Brain microvascular endothelial cell (primary cell): Measurements from ENCODE around the gene SUFU.

Experiments used
- DNase-seq: peaks from one replicate; pipeline ENCODE4 v3.0.0-alpha.2; 2020
- H3K27ac ChIP-seq: fragments of 250-450 bp; sonication (Bioruptor Pico); 2 replicates; pipeline ENCODE4 v1.5.1; 2020; ENCODE audit warnings: mild to moderate bottlenecking, moderate library complexity
- H3K27me3 ChIP-seq: fragments of 250-450 bp; sonication (Bioruptor Pico); replicated peaks from 2 replicates; pipeline ENCODE4 v1.5.1; 2020; ENCODE audit warnings: mild to moderate bottlenecking
- H3K36me3 ChIP-seq: fragments of 250-450 bp; sonication (Bioruptor Pico); replicated peaks from 2 replicates; pipeline ENCODE4 v1.5.1; 2020; ENCODE audit warnings: mild to moderate bottlenecking
- H3K4me3 ChIP-seq: 2 replicates; pipeline ENCODE4 v1.5.1; 2011; ENCODE audit warnings: low read depth, mild to moderate bottlenecking, control low read depth, low read length, moderate library complexity
- in situ Hi-C: cut with HindIII; loops from 2 replicates; pipeline ENCODE4 v1.10.0; 2017; ENCODE audit warnings: low sequenced_read_pairs, low pct_ligation_motif_present
- TF ChIP-seq, protein P1 (sequence below): IDR thresholded peaks from 2 replicates; pipeline ENCODE4 v1.5.1; 2011; ENCODE audit warnings: low read depth, mild to moderate bottlenecking, moderate library complexity, low read length, control low read depth, inconsistent platforms; ENCODE audit errors: missing control alignments

SUFU gene

DNA sequence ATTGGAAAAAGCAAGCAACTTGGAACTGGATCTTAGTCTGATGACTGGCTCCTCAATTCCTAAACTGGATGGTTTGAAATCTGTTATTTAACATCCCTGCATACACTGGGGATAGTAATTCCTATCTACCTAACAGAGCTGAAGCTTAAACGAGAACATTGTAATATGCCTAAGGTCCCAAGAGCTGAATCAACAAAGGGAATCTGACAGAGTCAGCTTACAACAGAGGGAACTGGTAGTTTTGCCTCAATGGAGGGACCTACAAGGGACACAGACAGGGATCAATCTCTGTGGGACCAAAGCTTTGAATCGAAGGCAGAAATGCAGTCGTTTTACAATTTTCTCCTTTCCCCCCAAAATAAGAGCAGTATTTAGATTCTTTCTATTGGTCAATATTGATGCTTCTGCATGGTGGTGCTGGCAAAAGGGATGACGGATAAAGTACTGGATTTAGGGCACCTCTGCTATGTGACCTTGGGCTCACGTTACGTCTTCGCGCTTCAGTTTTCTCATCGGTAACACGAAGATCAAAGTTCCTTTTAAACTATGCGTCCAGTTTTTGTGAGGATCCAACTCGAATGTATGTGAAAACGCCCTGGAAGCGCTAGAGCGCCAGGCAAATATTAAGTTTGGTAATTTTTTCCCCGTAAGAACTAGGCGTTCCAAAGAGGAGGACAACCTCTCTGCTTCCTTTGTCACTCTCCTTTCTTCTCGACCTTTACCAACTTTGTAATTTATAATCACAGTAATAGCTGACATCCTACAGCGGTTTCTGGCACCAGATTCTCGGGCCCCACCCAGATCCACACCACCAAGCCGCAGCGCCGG, 2.4 kb upstream of the SUFU start:
- Histone ChIP-seq H3K36me3 (no peaks in the 10 kb centered on the region), H3K4me3 (peak overlapping the region; percentile 100), H3K27me3 (no peaks in the 10 kb centered on the region), H3K27ac (peak overlapping the region; percentile 26)
- TF ChIP-seq, protein P1, sequence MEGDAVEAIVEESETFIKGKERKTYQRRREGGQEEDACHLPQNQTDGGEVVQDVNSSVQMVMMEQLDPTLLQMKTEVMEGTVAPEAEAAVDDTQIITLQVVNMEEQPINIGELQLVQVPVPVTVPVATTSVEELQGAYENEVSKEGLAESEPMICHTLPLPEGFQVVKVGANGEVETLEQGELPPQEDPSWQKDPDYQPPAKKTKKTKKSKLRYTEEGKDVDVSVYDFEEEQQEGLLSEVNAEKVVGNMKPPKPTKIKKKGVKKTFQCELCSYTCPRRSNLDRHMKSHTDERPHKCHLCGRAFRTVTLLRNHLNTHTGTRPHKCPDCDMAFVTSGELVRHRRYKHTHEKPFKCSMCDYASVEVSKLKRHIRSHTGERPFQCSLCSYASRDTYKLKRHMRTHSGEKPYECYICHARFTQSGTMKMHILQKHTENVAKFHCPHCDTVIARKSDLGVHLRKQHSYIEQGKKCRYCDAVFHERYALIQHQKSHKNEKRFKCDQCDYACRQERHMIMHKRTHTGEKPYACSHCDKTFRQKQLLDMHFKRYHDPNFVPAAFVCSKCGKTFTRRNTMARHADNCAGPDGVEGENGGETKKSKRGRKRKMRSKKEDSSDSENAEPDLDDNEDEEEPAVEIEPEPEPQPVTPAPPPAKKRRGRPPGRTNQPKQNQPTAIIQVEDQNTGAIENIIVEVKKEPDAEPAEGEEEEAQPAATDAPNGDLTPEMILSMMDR, result no peak
- DNase-seq, result no peak
- in situ Hi-C loops, result no loop called here

DNA sequence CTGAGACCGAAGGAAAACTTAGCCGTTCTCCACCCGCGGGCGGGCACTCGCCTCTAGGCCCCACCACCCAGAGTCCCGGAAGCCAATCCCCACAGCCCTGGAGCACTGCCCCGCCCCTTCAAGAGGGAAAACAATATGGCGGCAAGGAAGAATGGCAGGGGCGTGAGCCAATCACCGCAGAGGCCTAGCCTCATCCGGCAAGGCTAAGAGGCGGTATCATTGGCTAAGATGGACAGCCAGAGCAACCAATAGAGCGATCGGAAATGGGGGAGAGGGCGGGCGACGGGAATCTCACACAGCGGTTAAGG, 1.8 kb upstream of the SUFU start:
- in situ Hi-C loops, result no loop called here
- peak overlapping the region; percentile 100 for H3K4me3 ChIP-seq
- TF ChIP-seq, protein P1, result no peak

GRCh38 chr10:102502337-102503151, 1.2 kb upstream of the SUFU start, which contains the start of gene ACTR1A:
TSS of gene ACTR1A (minus strand) at chr10:102502712. CDS start at chr10:102502647, 65 bp downstream.
- peak within 1 kb of the TSS; percentile 70 for H3K27ac ChIP-seq
- TF ChIP-seq, protein P1, result no peak
- peak within 1 kb of the TSS; percentile 100 for H3K4me3 ChIP-seq
- H3K27me3 ChIP-seq, result no peaks in the 10 kb centered on the region
- peak; percentile 100 for DNase-seq
- H3K36me3 ChIP-seq, result no peaks in the 10 kb centered on the region
- in situ Hi-C loops, result no loop called here

More for the DNA sequence above, 1.8 kb upstream of the SUFU start:
- H3K36me3 ChIP-seq, result no peaks in the 10 kb centered on the region
- H3K27me3 ChIP-seq, result no peaks in the 10 kb centered on the region
- H3K27ac ChIP-seq, result peak overlapping the region; percentile 70
- DNase-seq, result peak; percentile 99

- no peaks in the 10 kb centered on the region for H3K27me3 ChIP-seq
- no peaks in the 10 kb centered on the region for H3K36me3 ChIP-seq
- peak overlapping the region; percentile 77 for H3K4me3 ChIP-seq
- TF ChIP-seq, protein P1, result no peak
- H3K27ac ChIP-seq, result no peak overlapping the region
- DNase-seq, result no peak
- in situ Hi-C loops, result no loop called here
Observed at GRCh38 chr10:102504179-102504975, 605 bp downstream of the SUFU start.

DNA sequence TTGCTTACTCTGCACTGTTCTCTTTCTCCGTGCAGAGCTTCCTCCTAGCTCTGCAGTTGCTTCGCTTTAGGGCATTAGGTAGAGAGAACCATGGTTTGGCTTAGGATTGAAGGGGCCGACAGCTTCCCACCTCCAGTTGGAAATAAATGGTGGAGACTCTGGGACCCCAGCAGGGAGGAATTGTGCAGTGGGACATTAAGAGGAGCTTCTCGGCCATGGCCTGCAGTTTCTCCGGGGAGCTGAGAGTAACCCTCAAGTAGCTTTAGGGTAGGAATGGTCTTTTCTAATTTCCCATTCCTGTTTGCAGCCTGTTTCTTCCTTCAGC, 1.2 kb downstream of the SUFU start:
- peak overlapping the region; percentile 77 for H3K4me3 ChIP-seq
- DNase-seq, result no peak
- no peak overlapping the region for H3K27ac ChIP-seq
- no peaks in the 10 kb centered on the region for H3K27me3 ChIP-seq
- in situ Hi-C loops, result loop anchor here (5.0 kb wide), 1 partner anchor 62 kb away; no protein-coding TSS in a partner anchor
- TF ChIP-seq, protein P1, result no peak
- H3K36me3 ChIP-seq, result peaks cover 2% of the 10 kb centered on the region
